Lower leg skin (tissue), 4 donors: ENCODE measurements around the gene GNG7. TPM values are rescaled to one million over a fixed set of nuclear protein-coding genes. Genes with fewer than 3 reads are reported as not detected.

Experiments
- DNase-seq, 2 donors: peaks; one replicate each; pipeline ENCODE4 v3.0.0-alpha.2; 2019; ENCODE audit warnings: low spot score in 2 of 2
- H3K4me3 ChIP-seq: fragments of 200-600 bp; sonication (generic); 2 replicates; pipeline ENCODE4 v1.5.1; 2017; ENCODE audit warnings: mild to moderate bottlenecking, low read depth; ENCODE audit not compliant: poor library complexity, severe bottlenecking
- POLR2A ChIP-seq, 2 donors: fragments of 450-650 bp; IDR thresholded peaks; one replicate each; pipeline ENCODE4 v1.6.1; 2016 to 2017; ENCODE audit warnings: antibody characterized with exemption in 2 of 2, mild to moderate bottlenecking in 1 of 2, moderate library complexity in 1 of 2
- WGBS, 2 donors: methylation state at CpG; one replicate each; pipeline ENCODE4 v1.1.5; 2018; 5-methylcytosine and 5-hydroxymethylcytosine counted together
- intact Hi-C: fragments of 100-400 bp; cut with DNase I; formaldehyde crosslinking; loops from one replicate; pipeline ENCODE4 v1.15.0; 2023; ENCODE audit warnings: low total_unique reads
- total RNA-seq, 4 donors: library from RNA; depleted of rRNA; stranded (reverse); fragments of >200 nt; gene quantifications; one replicate each; pipeline ENCODE4 v1.1.0, GENCODE V29; 2016
- TF ChIP-seq, protein P1 (sequence below), 3 donors: fragments of 450-650 bp; IDR thresholded peaks; one replicate each; pipeline ENCODE4 v1.5.1; 2016; ENCODE audit warnings: antibody characterized with exemption in 3 of 3, mild to moderate bottlenecking in 3 of 3, moderate library complexity in 2 of 3

The GNG7 gene
- total RNA-seq, 4 donors from 2014 or later = 0.59 to 3.4 (median 2.4) TPM

DNA sequence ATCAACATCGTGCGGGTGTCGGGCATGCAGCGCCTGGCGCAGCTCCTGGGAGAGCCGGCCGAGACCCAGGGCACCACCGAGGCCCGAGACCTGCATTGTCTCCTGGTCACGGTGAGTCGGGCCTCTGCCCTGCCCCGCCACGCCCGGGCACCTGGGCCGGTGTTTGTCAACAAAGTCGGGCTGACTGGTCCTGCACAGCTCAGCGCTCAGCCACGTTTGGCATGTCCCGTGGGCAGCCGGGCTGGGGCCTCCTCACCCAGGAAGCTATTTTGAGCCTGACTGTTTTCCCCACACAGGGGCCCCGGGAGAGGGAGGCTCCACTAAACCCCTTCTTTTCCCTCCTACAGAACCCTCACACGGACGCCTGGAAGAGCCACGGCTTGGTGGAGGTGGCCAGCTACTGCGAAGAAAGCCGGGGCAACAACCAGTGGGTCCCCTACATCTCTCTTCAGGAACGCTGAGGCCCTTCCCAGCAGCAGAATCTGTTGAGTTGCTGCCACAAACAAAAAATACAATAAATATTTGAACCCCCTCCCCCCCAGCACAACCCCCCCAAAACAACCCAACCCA lies 225.3 kb downstream of the GNG7 start:
- peak in 1 of 2 donors; percentile 90 for DNase-seq
- intact Hi-C loops = loop anchor here (5.0 kb wide), 1 partner anchor 65 kb away; no protein-coding TSS in a partner anchor
- TF ChIP-seq, protein P1, sequence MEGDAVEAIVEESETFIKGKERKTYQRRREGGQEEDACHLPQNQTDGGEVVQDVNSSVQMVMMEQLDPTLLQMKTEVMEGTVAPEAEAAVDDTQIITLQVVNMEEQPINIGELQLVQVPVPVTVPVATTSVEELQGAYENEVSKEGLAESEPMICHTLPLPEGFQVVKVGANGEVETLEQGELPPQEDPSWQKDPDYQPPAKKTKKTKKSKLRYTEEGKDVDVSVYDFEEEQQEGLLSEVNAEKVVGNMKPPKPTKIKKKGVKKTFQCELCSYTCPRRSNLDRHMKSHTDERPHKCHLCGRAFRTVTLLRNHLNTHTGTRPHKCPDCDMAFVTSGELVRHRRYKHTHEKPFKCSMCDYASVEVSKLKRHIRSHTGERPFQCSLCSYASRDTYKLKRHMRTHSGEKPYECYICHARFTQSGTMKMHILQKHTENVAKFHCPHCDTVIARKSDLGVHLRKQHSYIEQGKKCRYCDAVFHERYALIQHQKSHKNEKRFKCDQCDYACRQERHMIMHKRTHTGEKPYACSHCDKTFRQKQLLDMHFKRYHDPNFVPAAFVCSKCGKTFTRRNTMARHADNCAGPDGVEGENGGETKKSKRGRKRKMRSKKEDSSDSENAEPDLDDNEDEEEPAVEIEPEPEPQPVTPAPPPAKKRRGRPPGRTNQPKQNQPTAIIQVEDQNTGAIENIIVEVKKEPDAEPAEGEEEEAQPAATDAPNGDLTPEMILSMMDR (IDR thresholded peaks at IDR 0.05) = no peak
- TF ChIP-seq POLR2A (IDR thresholded peaks at IDR 0.05) = no peak
- 6 to 11% methylated on average over 21 to 27 of the region's 27 CpGs for WGBS, 2 donors
- peak overlapping the region; percentile 92 for H3K4me3 ChIP-seq

DNA sequence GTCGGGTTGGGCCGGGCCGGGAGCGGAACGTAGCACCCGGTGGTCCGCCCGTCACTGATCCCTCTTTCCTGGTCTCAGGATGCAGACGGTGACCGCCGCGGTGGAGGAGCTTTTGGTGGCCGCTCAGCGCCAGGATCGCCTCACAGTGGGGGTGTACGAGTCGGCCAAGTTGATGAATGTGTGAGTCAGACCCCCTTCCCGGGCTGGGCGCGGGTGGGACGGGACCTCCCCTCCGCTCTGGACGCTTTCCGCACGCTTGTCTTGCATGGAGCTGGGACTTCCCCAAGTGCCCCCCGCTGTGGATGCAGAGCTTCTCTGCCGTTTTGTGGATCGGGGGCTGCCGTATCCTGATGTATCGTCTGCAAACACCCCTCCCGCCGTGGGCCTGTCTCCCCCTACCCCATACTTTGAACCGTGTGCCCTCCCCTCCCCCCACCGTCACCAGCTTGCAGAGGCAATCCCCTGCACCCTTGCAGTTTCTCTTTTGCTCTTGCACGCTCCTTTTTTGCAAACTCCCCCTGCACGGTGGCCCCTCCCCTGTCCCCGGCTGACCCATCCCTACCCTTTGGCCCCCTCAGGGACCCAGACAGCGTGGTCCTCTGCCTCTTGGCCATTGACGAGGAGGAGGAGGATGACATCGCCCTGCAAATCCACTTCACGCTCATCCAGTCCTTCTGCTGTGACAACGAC lies 225.9 kb downstream of the GNG7 start:
- no peak for DNase-seq
- intact Hi-C loops = loop anchor here (5.0 kb wide), 1 partner anchor 66 kb away; no protein-coding TSS in a partner anchor
- peak overlapping the region; percentile 92 for H3K4me3 ChIP-seq
- WGBS, 2 donors = 0 to 1% methylated on average over 22 to 30 of the region's 42 CpGs
- TF ChIP-seq, protein P1 (IDR thresholded peaks at IDR 0.05) = no peak
- no peak for TF ChIP-seq POLR2A (IDR thresholded peaks at IDR 0.05)

DNA sequence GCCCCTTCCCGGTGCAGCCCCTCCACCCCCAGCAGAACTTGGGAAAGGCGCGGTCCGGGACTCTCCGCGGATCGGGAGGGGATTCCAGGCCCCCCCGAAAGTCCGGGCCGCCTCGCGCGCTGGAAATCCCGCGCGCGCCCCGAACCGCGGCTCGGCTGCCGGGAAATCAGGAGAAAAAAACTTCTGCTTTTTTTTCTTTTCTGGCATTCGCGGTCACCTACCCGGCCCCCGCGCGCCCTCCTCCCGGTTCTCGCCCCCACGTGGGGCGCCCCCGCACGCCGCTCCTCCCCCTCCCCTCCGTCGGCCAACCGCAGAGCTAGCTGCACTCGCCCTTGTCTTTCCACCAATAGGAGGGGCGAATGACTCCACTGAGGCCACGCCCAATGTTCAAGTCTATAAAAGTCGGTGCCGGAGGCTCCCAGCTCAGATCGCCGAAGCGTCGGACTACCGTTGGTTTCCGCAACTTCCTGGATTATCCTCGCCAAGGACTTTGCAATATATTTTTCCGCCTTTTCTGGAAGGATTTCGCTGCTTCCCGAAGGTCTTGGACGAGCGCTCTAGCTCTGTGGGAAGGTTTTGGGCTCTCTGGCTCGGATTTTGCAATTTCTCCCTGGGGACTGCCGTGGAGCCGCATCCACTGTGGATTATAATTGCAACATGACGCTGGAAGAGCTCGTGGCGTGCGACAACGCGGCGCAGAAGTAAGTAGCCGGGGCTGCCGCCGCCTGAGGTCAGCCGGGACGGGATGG lies 226.6 kb downstream of the GNG7 start, which contains the start of gene GADD45B:
Gene GADD45B (plus strand): TSS at position 426 of the 749 bp plus-strand sequence. CDS start 232 bp downstream, at position 658.
- DNase-seq = peak; percentile 98 to 99
- H3K4me3 ChIP-seq = peak within 1 kb of the TSS; percentile 92
- intact Hi-C loops = loop anchor here (2.0 to 5.0 kb wide), 2 partner anchors 66 to 135 kb away; no protein-coding TSS in a partner anchor
- 0 to 1% methylated on average over 53 to 58 of the region's 70 CpGs for whole genome bisulfite sequencing, 2 donors
- TF ChIP-seq POLR2A (IDR thresholded peaks at IDR 0.05) = peak in 1 of 2 donors; percentile 100
- TF ChIP-seq, protein P1 (IDR thresholded peaks at IDR 0.05) = no peak

DNA sequence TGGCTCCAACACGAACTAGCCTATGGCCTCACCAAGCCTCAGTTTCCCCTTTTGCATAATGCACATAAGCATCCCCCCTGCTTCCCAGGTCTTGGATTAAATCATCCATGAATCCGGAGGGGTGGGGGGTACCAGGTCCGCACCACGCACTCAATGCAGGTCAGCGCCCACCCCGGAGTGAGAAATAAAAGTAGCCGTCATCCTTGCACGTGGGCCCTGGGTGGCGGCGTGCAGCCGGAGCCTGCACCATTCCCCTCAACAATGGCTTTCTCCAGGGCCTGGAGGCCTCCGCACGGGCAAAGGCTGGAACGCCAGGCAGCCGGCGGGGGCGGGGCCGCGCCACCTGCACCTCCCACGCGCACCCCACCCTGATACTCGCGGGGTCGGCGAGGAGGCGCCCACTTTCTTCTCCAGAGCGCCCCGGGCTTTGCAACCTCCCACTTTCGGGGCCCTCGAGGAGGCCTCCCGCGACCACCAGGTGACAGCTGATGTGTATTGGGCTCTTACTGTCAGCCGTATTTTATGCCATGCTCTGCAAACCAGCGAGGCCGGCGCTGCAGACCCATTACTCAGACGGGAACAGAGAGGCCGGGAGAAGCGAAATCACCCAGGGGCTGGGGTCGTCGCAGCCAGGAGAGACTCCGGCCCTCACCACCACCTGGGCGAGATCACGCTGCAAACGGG lies 227.3 kb downstream of the GNG7 start:
- DNase-seq = peak in 1 of 2 donors; percentile 93
- peak overlapping the region; percentile 35 for H3K4me3 ChIP-seq
- TF ChIP-seq, protein P1 (IDR thresholded peaks at IDR 0.05) = no peak
- TF ChIP-seq POLR2A (IDR thresholded peaks at IDR 0.05) = no peak
- WGBS, 2 donors = 0 to 1% methylated on average over 21 to 30 of the region's 45 CpGs
- intact Hi-C loops = loop anchor here (2.0 to 5.0 kb wide), 2 partner anchors 67 to 136 kb away; no protein-coding TSS in a partner anchor
